COR-L47 (cell line): ENCODE data around the gene HIRA.
"Not testable (repeated sequence)": the region's sequence is repeated elsewhere in the genome, so short reads cannot be mapped to it uniquely, and the experiment has no call there.

ENCODE experiments used
- DNase-seq: peaks from one replicate; lab custom pipeline; 2025; lab: John Stamatoyannopoulos, UW

The HIRA gene

DNA sequence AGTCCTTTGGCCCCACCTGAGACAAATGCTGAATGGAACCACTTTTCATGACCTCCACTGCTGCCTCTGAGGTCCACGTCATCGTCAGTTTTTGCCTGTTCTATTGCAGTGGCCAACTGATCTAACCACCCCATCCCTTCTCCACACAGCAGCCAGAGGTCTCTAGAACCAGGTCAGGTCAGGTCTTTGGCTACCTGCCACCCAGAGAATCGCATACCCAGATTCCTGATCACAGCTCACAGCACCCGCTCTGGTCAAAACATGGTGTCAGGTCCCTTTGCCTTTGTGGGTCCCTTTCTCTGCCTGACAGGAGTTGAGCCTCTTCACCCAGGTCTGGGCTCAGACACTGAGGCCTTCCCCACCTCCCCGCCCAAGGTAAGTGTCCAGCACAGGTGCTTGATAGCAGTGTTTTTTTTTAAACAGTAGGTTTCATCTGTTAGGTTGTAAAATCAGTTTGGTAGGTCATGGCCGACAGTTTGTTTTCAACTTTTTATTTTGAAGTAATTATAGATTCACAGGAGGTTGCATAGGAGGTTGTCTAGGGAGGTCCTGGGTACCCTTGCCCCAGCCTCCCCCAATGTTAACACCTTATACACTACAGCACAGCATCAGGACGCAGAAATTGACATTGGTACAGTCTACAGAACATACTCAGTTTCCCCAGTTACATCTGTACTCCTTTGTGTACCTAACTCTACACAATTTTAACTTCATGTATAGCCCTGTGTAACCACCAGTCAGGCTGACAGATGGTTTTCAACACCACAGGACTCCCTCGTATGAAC lies 9.1 kb upstream of the HIRA start:
- DNase-seq = no peak

DNA sequence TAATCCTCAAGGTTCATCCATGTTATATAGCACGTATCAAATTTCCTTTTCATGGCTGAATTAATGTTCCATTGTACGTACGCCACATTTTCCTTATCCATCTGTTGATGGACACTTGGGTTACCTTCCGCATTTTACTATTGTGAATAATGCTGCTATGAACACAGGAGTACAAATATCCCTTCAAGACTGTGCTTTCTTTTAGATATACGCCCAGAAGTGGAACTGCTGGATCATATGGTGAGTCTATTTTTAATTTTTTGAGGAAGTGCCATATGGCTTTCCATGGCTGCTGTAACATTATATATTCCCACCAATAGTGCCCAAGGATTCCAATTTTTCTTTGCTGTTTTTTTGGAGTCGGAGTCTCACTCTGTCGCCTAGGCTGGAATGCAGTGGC lies 6.8 kb upstream of the HIRA start:
- no peak for DNase-seq

DNA sequence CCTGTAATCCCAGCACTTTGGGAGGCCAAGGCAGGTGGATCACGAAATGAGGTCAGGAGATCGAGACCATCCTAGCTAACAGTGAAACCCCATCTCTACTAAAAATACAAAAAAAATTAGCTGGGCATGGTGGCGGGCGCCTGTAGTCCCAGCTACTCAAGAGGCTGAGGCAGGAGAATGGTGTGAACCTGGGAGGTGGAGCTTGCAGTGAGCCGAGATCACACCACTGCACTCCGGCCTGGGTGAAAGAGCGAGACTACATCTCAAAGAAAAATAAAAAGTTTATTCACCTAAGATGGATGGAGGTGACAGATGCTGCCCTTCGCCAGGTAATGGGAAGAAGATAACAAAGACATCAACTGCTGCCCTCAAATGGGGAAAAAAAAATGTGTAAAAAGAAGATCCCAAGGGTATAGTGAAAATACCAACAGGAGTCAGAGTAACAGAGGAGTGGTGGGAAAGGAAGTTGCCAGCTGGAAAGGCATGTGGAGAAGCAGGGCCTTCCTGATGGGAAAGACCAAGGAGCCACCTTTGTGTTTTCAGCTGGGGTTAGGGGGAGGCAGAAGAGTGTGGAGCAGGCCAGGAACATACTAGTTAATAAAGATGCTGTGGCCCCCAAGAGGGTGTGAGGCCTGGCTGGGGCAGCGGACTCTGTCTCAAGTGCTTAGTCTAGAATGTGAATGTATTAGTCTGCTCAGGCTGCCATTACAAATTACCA lies 5.1 kb upstream of the HIRA start:
- DNase-seq = not testable (repeated sequence)

DNA sequence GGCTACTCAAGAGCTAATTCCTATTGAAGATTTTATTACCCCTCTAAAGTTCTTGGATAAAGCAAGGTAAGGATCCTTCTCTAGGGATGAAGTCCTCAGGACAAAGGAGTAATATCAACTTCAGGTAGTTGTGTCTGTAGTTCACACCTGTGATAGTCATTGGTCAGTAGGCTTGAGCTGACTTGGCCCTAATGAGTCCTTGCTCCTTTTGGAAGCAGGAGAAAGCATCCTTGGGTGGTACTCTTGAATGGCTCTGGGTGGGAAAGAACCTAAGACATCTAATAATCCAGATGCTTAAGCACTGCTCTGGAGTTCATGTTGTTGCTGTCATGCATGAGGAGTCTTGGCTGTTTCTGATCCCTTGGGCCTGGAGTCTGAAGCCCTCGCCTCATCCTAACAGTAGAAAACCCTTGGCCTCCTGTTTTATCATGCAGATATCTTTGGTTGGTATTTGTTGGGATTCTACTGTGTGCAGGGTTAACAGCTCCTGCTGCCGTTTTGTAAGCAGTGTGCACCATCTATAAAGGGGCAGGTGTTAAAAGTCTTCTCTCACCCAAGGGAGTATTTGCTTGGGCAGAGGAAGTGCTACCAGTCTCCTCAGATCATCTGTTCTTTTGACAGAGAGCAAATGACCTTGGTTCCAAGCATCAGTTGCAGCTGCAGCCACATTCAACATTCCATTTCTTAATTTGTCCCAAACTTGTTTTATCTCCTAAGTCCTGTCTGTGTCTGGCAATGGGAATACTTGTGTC lies 3.5 kb upstream of the HIRA start:
- no peak for DNase-seq

DNA sequence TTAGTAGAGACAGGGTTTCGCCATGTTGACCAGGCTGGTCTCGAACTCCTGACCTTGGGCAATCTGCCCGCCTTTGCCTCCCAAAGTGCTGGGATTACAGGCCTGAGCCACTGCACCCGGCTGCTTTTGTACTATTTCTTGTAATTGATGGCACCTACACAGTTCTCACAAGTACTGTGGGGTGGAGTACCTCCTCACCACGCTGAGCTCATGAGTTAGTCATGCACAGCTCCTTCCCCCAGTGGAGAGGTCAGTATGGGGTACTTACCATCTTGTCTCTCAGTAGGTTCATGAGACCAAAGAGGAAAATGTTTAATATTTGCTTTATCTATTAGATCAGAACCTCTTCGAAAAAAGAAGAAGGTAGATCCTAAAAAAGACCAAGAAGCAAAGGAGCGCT lies 2.9 kb upstream of the HIRA start:
- DNase-seq = no peak

DNA sequence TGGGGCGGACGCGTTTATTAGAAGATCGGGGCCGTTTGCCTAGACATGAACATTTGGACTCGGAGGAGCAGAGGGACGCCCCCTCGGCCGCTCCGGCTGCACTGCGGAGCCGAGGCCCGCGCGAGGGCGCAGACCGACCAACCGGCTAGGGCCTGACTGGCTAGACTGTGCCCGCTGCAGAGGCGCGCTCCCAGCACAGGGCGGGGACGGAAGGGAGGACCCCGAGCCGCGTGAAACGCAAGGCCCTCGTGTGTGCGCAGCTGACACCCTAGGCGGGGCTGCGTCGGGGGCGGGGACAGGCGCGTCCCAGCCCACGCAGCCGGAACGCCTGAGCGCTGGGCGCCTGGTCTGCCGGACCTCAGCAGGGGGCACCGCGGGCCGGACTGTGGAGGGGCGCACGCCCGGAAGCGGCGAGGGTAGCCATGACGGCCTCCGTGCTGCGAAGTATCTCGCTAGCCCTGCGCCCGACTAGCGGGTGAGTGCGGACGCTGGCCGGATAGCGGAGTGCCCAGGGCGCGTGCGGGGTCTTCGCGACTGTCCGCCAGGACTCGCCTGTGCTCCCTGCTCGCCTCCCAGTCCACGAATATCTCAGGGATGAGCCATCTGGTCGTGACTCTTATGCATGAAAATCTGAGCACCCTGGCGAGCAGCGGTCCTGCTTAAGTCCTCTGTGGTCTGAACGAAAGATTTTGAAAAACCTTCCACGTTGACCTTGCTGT lies 759 bp upstream of the HIRA start, which contains the start of gene MRPL40:
TSS of gene MRPL40 (plus strand) at position 413 of the 719 bp plus-strand sequence. CDS start at position 423, 10 bp downstream.
- DNase-seq = peak; percentile 95

DNA sequence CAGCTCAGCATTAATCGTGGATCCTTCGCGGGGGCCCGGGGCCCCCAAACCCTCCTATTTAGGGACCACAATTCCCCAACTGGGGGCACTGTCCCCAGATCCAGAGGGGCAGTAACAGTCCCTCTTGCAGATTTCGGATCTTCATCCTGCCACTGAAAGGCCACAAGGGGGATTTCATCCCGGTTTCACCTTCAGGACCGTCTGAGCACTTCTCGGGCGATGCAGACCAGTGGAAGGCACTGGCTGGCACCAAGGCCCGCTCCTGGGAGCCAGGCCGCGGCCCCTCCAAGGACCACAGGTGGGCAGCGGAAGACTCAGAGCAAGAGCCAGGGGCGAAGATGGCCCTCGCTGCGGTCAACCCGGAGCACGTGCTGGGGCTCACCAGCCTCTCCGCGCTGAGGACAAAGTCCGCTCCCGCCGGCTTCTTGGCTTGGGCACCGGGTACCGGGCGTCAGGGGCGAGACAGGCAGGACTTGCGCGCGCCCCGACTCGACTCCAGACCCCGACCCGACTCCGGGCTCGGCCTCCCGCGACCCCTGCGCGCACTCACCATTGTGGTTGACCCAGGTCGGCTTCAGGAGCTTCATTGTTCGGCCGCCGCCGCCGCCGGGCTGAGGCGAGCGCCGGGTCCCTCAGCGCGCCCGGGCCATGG lies 517 bp downstream of the HIRA start:
- DNase-seq = peak; percentile 8

DNA sequence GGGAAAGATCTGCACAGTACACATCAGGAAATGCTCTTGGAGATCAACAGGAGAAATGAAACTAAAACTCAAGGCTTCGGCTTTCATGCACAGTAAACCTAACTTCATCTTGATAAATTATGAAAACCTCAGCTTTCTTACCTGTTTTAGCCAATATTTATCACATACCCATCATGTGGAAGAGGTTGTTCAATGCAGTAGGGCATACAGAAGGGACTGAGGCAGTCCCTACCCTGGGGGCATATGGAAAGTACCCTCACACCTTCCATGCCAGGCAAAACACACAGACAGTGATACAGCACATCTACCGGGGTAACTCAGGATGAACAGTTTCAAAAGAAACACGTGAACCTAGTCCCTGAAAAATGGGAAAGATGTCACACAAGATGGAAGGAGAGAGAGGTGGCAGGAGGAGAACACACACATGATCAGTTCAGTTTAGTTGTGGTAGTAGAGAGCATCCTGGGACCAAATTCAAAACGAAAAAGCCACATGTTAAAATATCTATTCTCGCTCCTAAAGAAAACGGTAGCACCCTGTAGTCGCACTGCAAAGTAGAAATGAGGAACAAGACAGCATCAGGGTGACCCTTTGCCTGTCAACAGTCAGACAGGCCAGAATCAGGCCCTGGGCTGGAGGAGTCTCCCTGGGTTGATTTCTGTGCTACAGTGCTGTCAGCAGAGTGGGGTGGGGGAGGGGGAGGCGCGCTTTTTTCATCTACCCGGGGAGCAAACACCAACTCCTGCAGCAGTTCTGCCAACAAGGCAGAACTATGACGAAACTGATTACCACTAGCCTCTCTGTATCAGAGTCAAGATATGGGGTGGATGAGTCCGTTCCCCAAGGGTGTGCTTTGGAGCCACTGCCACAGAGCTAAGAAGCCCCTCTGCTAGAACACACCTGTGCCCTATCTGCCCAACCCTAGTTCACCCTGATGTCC lies 1.3 kb downstream of the HIRA start:
- peak; percentile 16 for DNase-seq

DNA sequence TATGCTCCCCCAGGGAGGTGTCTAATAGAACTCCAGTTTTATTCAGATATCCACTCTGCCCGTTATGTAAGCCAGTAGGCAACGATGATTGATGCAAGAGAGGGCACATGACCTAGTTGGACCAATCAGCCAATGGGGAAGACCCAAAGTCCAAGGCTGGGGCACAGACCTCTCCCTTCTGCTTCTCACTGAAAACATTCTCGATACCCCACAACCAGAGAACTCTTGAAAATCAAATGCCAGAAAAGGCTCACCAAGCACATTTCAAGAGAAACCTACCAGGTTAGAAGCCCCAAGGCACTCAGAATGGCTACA lies 7.4 kb downstream of the HIRA start:
- no peak for DNase-seq

DNA sequence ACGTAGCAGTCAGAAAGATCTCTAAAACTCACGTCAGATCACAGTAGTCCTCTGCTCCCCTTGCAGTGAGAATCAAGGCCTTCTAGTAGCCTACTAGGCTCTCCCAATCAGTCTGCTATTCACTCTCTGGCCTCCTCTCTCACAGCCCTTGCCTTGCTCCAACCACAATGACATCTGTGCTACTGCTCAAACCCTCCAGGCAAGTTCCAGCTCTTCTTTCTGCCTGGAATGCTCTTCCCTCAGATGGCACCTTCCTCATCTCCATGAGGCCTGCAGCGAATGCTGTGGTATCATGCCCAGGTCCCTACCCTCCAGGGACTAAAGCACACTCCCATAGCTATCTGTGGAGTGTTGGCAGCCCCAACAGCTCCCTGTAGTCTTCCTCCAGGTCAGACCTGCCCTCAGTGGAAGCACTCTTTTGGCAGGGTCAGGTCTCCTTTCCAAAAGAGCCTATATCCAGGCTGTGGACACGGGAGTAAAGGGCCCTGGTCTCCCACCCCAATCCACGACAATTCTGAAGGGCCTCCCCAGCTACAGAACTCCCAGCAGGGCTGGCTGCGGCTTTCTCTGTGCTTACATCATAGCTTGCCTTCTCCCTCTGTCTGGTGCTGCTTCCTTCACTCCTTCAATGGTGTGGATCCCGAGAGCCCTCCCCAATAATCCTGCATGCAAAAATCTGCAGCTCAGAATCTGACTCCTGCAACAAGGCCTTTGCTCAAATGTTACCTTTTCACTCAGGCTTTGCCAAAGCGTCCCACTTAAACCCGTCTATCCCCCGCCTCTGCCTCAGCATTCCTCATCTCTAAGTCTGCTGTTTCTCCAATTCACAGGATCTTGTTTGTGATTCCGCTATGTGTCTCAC lies 8.9 kb downstream of the HIRA start:
- DNase-seq = no peak

DNA sequence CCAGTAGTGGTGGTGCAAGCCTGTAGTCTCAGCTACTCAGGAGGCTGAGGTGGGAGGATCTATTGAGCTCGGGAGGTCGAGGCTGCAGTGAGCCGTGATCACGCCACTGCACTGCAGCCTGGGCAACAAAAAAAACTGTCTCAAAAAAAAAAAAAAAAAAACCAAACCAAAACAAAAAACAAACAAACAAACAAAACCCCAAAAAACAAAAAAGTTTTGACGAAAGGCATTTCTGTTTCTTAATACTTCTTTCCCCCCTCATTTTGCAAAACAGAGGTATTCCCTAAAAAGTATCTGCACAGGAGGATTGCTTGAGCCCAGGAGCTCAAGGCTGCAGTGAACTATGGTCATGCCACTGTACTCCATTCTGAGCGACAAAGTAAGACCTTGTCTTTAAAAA lies 11.2 kb downstream of the HIRA start:
- DNase-seq = no peak

DNA sequence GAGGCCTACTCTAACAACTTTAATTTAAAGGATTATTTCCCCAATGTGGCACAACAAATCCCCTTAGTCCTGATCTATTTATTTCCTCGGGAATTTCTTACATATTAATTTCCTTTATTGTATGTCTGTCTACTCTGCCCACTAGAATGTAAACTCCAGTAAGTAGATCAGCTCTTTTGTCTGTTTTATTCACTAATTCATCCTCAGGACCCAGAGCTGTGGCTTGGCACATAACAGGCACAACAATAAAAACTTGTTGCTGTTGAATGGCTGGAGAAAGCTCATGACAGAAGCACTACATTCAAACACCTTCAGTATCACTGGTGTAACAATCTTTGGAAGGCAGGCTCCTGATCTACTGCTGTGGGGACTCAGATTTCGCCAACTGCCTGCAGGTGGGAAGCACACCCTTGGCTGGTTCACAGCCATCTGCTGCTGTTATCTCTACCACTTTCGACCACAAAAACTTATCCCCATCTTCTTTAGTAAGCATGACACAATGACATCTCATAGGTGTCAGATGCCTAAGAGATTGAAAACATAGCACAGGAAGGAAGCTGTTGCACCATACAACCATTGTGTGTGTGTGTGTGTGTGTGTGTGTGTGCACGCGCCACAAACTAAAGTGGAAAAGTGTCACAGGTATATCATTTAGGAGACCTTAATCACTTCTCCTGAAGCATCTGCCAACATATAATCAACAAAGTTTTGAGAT lies 11.9 kb downstream of the HIRA start:
- no peak for DNase-seq

DNA sequence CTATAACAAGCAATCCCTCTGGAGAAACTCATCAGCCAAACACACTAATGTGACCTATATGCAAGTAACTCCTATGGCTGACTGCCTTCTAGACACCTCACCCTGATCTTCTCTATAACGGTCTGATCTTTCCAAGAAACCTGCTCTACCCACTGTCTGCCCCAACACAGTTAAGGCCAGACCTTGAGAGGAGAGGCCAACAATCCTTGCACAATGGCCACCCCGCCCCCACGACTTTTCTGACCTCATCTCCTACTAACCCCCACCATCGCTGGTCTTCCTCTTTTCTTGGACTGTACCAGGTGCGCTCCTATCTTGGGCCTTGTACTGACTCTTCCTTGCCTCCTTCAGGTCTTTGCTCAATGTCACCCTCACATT lies 12.5 kb downstream of the HIRA start:
- no peak for DNase-seq

DNA sequence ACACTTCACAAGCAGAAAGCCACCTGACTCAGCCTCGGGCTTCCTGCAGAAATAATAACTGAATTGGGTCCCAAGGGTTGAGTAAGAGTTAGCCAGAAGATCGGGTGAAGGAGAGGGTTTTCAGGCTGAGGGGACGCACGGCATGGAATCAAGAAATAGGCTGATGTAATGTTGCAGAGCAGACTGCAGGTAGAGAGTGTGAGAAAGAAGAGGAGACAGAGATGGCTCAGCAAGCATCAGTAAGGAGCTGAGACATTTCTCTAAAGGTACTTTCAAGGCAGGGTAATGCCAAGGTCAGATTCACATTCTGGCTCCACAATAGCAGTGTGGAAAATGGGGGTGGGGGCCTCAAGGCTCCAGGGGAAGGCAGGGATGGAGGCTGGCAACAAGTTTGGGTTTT lies 18.6 kb downstream of the HIRA start:
- DNase-seq = no peak

DNA sequence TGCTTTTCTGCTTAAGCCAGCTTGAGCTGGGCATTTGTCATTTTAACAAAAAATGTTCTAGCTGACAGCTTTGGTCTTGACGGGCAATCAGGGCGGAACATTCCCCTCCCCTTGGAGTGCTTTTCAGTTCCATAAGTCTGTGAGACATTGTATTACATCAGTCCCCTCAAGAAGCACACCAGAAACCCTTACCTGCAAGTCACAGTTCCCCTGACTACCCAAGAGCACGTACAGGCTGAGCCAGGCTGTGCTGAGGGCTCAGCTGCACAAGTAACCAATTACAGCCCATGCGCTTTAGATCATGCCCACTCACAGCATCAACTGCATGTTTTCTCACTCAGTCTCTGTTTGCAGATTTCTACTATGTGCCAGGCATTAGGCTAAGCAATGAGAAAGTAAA lies 19.1 kb downstream of the HIRA start:
- no peak for DNase-seq

DNA sequence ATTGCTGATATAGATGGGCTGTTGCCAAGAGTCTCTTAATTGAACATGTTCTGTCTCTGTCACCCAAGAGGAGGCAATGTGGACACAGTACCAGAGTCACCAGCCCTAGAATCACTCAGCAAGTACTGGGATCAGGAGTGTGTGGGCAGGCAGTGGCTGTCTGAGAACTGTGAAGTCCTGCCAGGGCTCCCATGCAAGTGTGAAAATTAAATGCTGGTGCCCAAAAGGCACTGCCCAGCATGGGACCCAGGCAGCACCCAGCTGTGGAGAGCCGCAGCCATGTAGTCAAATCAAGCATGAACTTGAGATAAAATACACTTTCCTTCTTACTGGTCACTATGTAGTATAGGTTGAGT lies 19.9 kb downstream of the HIRA start:
- no peak for DNase-seq

DNA sequence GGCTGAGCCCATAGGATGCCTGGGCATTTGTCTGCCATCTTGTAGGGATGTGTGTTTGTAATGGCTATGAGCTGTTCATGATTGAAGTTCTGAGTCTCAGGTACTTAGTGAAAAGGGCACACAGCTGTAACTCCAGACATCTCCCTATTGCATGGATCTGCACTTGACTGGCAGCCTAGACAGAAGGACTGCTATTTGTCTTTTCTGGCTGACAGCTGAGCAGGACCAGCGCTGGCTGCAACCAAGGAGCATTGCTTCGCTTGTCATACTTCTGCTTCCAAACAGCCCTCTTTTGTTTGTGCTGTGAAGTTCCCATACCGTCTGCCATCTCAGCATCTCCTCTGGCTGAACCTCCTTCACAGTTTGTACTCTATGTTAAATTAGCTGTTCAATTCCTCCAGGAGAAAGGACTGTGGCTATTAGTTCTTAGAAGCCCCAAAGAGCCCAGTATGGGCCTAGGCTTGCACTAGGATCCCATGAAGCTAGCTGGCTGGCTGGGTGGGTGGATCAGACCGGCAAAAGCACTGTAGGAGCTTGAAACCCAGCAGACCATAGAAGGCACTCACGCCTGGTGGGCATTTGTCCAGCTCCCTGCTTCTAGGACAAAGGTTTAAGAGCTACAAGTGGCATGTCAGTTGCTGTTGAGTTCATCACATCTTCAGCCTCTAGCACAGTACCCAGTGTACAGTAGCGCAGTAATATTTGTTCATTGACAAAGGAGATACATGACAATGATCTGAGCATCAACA lies 20.4 kb downstream of the HIRA start:
- DNase-seq = no peak
